Dermis blood vessel endothelial cell (primary cell): ENCODE measurements around the gene MAPT. TPM values are rescaled to one million over a fixed set of nuclear protein-coding genes. Genes with fewer than 3 reads are reported as not detected.
"Not testable (repeated sequence)": the region's sequence is repeated elsewhere in the genome, so short reads cannot be mapped to it uniquely, and the experiment has no call there.

Source experiments
- DNase-seq: peaks from one replicate; pipeline ENCODE4 v3.0.0; 2010
- total RNA-seq: library from RNA; depleted of rRNA; stranded (reverse); fragments of >200 nt; gene quantifications from 2 replicates; pipeline ENCODE4 v1.2.3, GENCODE V29; 2014

Gene MAPT
- total RNA-seq, 1 donor from 2014 or later = under 0.01 TPM

DNA sequence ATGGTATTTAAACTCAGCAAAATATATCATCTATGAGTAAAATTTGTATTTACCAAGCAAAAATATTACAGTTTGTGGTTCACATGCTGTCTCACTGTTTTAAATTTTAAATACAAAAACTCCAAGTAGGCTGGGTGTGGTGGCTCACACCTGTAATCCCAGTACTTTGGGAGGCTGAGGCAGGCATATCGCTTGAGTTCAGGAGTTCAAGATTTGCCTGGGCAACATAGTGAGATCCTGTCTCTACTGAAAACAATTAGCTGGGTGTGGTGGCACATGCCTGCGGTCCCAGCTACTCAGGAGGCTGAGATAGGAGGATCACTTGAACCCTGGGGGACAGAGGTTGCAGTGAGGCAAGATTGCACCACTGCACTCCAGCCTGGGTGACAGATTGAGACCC, 37.3 kb downstream of the MAPT start:
- no peak for DNase-seq

DNA sequence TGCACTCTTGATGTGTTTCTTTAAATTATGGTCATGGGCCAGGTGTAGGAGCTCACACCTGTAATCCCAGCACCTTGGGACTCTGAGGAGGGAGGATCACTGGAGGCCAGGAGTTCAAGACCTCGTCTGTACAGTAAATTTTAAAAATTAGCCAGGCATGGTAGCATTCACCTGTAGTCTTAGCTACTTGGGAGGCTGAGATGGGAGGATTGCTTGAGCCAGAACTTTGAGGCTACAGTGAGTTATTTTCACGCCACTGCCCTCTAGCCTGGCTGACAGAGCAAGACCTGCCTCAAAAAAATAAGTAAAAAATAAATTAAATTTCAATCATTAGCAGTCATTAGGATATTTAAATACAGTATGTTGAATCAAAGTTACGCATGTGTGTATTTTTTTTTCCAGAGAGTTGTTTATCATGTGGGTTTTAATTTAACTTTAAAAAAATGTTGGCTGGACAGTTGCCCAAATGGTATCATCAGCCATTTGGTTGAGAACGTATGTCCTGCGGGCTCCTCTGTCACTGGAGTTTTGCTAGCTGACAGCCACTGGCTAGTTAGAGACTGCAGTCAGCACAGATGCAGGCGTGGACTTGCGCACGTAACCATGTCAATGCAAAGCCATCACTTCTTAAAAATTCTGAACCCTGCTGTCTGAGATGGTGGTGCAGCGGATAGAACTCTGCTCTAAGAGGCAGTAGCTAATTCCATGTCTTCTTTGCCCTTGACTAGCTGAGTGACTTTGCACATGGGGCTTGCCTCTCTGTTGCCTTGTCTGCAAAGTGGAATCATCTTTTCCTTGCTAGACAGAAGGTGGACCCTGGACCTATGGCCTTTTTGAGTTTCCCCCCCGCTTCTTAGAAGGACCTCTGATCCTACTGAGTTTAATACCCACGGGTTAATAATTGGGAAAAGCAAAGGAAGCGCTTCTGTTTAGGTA, 40.0 kb downstream of the MAPT start:
- DNase-seq = no peak

DNA sequence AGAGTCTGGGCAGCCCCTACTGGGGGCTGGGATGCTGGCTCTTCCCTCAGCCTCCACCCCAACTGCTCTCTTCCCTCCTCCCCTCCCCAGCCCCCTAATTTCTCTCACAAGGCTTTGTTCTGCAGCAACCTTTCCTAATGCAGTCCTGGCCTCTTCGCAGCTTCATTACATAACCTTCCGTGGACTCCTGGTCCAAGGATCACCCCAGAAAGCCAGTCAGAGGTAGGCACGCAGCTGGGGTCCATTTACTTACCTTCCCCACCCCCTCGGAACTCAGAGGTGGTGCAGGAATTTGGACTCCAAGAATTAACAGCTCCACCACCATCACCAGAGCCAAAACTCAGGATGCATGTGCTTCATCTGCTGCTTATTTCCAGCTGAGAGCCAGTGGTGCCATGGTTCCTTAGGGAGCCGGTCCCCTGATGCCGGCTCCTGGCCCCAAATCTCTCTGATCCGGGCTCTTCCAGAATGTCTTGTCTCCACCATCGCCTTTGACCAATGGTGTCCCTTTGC, 40.9 kb downstream of the MAPT start:
- DNase-seq = no peak

DNA sequence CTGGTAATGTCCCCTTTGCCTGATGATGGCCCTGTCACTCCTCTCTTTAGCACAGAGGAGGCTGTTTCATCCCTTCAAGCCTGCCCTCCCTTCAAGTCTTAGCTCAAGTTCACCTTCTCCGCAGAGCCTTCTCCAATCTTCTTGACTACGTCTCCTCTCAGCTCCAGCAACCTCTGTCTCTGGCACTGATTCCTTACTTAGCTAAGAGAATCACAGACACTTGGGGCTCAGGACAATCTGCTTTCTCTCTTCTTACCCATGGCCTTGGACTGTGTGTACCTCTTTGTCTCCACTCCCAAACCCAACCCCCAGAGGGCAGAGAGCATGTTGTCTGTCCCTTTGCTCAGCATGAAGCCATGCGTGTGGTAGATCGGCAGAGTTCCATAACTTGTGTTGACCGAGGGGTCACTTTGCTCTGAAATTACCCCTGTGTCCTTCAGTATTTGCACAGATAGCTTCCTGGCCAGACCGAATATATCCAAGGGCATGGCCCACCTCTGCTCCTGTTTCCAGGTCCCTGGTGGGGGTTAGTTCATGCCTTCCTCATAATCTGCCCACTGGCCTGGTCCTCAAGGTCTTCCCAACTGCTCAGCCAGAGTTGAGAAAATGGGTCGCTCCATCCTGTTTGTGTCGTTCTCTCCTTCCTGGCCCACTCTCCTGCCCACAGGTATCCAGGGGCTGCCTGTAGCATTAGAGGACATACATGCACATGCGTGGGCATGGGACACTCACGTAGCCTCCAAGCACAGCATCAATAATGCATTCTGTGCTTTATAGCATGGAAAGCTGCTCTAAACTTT, 41.6 kb downstream of the MAPT start:
- DNase-seq = no peak

DNA sequence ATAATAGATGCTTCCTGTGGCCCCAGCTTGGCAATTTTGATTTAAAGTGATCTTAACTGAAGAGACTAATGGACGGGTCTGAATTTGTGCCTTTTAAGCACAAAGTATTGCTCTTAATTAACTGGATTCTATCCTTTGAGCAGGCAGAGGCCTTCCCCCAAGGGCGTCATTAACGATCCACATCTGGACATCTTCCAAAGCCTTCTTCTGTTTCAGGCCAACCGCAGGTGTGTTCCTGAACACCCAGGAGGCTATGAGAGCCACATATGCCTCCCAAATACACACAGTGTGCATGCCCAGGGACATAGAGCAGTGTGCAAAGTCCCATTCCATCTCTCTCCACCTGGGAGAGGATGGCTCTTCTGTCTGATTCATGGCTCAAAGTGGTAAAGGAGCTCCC, 42.3 kb downstream of the MAPT start:
- no peak for DNase-seq

DNA sequence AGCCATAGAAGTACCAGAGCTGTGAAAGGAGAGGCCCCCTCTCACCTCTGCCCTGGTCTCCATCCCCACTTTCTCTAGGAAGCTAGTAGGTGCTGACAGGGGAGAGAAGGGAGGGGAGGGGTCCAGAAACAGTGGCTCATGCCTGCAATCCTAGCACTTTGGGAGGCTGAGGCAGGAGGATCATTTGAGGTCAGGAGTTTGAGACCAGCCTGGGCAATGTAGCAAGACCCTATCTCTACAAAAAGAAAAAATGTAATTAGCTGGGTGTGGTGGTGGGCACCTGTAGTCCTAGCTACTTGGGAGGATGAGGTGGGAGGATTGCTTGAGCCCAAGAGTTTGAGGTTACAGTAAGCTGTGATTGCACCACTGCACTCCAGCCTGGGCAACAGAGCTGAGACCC, 42.8 kb downstream of the MAPT start:
- DNase-seq = not testable (repeated sequence)

DNA sequence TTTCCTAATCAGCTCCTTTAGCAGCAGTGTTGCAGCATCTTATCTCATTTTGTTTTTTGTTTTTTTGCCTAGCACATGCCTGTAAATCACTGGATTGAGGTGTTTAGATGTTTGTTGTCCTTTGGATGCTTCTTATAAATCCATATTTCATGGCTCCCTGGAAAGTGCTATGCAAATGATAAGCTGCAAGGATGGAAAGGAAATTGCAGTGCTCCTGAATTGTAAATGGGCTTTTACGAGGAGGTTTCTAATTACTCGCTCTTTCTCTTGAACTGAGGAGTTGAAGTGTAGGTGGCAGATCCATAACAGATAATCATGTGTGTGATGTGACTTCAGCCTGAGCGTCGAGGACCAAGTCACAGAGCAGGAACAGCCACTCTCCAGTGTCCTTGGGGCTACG, 45.0 kb downstream of the MAPT start:
- no peak for DNase-seq

DNA sequence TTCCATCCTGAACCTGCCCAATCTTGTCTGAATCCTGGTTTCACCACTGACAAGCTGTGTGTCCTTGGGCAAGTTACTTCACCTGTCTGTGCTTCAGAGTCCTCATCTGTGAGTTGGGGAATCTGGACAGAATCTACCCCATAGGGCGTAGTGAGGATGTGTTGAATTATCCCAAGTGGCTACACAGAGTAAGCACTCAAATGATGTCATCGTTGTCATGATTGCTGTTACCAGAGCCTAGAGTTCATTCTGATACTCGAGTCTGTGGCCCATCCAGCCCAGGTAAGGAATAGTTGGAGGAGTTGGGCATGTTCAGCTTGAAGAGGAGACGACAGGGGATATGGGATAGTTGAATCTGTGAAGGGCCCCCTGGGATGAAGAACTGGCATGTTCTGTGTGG, 45.9 kb downstream of the MAPT start:
- no peak for DNase-seq

DNA sequence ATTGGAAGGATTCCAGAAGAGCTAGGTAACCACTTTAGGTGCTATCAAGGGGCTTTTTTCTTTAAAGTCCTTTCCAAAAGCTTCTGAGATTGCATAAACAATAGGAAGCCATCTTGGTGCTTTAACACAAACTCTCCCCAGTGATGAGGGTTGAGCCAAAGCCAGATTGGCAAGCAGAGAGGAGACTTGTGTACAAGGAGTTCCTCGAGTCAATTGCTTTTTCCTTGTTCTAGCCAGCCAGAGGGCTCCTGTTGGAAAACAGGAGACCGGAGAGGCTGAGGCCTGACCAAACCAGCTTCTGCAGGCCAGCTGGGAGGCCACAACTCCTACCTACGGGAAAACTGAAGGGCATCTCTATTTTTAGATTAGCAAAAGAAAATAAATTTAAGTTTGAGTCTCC, 46.5 kb downstream of the MAPT start:
- peak; percentile 3 for DNase-seq

DNA sequence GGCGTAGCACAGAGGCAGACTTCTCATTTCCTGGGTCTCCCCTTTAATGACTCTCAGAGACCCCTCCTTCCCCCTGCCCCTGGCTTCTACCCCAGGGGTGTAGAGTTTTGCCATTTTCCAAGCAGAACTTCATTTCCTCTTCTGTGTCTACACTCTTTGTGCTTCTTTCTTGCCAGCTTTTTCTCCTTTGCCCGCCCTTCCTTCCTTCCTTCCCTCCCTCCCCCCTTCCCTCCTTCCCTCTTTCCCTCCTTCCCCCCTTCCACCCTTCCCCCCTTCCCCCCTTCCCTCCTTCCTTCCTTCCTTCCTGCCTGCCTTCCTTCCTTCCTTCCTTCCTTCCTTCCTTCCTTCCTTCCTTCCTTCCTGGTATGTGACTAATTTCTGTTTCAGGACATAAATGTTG, 47.0 kb downstream of the MAPT start:
- no peak for DNase-seq

DNA sequence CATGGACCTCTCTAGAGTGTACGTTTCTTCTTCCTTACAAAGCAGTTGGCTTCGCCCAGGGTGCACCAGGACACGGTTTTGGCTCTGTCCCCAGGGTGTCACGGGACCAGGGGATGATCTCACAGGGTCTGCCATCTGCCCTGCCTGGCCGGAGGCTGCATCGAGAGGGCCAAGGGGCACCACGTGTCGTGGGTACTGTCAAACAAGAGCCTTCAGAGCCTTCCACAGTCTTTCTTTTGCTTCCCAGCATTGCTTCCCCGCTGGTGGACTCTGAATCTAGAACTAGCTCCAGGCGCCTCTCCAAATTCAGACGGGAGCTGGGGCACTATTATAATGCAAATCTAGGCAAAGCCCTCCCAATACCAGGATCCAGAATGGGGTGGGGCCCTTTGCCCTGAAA, 47.9 kb downstream of the MAPT start:
- DNase-seq = no peak

DNA sequence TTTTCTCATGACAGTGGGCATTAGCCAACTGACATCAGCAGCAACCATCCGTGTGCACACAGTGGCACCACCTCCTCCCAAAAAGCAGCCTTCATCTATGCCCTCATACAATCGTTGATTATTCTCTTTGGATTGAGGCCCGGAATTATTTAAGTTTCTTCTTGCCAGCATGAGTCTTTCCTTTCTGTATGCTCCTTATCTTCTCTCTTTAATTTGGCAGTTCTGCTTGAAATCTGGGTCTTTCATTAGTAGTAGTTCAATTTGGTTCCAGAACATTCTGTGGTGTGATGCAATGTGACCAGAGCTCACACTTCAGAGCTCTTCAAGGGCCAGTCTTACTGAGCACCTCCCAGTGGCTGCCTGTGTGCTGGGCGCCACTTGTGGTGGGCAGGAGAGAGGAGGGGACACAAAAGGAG, 52.5 kb downstream of the MAPT start:
- DNase-seq = no peak

DNA sequence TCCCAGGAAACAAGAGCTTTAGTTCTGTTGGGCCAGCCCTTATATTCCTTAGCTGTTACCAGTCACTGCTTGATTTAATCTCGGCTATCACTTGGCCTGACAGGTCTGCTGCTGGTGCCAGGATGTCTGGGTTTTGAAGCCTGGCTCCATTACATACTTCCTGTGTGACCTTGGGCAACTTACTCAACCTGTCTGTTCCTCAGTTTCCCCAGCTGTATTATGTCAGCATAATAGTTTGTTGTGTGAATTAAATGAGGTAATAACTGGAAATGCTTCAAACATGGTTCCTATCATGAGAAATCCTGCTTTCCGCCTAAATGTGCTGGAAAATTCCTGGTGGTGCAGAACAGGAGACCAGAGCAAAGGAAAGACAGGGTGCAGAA, 54.1 kb downstream of the MAPT start:
- no peak for DNase-seq

DNA sequence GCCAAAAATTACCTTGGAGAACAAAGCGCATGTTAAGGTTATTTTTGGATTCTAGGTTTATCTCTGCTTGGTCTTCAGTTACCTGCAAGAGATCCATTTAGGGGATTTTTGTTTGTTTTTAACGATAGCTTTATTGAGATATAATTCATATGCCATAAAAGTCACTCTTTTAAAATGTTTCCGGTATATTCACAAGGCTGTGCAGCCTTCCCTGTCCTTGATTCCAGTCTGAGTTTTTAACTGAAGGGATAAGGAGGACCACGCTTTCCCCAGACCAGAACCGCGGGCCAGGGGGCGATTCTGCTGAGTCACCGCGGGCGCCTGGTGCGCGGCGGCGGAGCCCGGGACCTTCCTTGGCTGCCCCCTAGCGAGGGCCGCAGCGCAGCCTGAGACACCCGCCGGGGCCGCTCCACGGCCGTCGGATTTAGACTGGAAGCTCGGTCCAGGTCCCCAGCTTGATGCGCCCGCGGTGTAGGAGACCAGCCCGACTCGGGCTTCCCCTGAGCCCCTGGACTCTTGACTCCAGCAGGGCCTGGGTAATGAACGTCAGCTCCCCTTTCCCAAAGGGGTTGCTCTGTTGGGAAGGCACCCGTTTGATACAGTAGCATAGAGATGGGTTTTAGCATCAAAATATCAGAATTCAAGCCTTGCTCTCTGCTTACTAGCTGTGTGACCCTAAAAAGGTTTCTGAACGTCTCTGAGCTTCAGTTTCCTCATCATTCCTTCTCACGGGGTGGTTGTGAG, 54.7 kb downstream of the MAPT start:
- peak; percentile 76 for DNase-seq

DNA sequence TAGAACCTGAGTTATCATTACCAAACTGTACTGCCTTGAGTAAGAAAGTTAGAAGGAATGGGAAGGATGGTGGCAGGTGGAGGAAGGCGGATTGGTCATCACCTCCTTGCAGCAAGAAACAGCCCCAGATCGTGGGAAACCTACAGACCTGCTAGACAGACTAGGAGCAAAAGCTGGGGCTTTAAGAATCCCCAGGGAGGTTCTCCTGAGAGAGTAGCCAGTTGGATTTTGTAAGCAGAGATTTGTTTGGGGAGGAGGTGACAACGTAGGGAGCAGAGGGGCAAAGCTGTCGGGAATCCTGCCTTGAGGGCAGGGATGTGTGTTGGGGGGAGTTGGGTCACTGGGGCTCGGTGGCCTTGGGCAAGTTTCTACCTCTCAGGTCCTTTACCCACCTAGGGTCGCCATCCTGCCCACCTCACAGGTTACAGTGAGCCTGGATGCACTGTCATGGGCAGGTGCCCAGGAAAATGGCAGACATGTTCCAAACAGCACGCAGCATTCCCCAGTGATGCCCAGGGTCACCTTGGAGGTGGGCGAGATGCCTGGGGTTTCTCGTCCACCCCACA, 55.5 kb downstream of the MAPT start:
- DNase-seq = no peak

DNA sequence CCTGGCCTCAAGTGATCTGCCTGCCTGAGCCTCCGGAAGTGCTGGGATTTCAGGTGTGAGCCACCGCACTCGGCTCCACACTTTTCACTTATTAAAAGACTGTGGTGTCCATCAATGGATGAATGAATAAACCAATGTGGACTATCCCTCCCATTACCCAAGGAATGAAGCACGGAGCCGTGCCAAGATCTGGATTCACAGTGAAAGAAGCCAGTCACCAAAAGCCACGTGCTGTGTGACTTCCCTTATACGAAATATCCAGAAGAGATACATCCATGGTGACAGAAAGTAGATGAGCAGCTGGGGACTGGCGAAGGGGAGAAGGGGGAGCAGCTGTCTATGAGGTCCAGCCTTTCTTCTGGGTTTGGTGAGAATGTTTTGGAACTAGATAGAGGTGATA, 56.5 kb downstream of the MAPT start:
- no peak for DNase-seq

DNA sequence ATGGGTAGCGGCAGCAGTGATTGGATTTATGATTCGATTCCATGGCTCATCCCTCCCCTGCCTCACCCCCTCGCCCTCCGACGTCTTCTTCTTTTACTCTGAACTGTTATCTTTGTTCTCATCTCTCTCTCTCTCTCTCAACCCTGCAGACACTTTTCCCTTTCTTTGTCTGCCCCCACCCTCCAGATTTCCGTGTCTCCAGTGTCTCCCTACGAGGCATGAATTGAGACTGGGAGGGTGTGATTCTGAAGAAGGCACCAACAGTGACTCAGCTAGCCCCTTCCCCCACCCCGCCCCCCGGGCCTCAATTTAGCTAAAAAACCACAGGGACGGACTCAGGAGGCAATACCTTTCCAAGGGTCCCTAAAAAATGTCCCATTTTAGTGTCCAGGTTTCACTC, 57.0 kb downstream of the MAPT start:
- no peak for DNase-seq

DNA sequence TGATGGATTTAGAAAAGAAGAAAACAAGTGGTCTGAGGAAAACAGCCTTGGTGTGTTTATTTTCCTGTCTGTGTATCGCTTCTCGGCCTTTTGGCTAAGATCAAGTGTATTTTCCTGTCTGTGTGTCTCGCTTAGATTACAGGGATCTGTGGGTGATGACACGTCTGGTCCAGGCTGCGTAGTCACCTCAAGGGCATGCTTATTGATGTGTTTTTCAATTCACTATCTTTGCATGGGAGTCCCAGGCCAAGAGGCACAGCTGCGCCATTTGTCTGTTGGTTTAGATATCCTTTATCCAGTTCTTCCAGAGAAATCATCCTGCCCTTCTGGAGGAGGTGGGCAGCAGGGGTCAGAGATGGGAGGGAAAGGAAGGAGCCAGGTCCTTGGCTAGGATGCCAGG, 57.6 kb downstream of the MAPT start:
- no peak for DNase-seq

DNA sequence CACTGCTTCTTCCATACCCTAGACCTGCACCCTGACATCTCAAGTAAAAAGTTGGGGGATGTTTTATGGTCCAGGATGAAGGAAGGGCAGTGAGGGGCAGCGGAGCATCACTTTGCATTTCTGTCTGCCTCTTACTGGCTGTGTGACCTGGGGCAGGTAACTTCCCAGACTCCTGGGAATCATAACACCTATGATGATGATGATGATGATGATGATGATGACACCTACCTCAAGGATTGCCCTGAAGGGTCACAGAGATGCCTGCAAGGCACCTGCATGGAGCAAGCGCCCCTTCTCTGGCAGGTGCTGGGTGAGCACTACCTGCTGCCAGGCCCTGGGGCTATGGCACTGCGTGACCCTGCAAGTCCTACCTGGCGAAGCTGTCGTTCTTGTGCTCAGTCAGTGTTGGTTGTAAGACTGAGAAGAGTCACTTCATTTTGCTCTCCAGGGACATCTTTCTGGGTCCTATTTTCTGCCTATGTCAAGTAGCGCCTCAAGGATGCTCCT, 58.5 kb downstream of the MAPT start:
- no peak for DNase-seq

DNA sequence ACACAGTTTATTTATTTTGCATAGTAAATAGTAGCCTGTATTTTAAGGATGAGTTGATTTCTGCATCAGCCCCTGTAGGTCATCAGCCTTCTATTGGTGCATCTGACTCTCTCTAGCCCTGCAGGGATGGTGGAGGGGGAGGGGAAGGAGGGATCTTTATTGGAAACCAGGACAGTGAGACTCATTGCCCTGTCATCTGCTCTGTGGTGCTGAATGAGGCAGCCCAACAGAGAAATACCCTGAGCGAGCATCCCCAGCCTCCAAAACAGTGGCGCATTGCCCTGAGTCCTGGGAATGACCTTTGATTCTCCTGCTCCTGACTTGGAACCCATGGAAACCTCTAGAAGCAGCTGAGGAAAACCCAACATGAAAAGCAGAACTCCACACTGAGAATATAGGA, 59.2 kb downstream of the MAPT start:
- no peak for DNase-seq

DNA sequence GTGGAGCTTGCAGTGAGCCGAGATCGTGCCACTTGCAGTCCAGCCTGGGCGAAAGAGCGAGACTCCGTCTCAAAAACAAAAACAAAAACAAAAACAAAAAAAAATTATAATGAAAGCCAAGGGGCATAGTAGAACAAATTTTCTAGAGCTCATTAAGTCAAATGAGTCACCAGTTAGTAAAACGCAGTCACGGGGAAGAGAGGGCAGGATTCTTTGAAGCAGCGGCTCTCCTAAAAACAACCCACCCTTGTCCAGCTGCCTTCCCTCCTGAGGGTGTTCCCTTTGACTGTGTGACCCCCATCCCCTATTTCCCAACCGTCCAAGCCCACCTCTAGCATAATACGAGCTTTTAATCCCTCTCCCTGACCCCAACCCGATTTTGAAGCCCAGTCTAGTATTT, 60.6 kb downstream of the MAPT start:
- DNase-seq = no peak

DNA sequence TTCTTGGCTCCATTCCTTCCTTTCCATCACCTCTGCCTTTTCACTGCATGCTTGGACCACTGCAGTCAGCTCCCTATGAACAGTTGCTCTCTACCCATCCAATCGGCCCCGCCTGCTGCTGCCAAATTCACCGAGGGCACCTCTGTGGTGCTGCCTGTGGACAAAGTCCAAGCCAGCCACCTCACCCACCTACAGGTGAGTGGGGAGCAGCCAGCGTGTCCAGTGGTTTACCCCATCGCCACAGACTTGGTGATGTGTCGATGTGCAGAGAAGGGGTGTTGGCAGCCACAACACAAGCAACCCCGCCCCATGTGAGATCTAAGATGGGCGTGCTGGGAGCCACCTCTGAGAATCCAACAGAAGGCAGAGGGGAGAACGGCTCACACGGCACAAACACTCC, 61.0 kb downstream of the MAPT start:
- DNase-seq = no peak

DNA sequence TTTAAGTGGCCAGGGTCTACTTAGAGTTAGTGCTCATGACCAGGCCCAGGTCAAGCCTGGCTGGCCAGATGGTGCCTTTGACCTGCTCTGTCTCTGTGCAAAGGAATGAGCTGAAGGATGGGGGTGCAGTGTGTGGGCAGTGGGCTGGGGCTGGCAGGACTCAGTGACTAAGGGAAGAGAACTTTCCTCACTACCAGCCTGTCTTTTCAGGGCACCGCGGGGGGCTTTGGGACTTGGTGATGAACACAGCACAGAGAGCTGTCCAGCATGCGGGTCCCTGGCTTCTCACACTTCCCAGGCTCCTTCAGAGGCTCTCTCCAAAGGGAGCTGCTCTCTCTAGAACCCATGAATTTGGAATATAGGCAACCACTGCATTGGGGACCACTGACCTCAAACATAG, 61.7 kb downstream of the MAPT start:
- no peak for DNase-seq
